GM23338 (cell line): ENCODE results near the gene LNP1. TPM values are rescaled to one million over a fixed set of nuclear protein-coding genes. Genes with fewer than 3 reads are reported as not detected.

ENCODE experiments used
- ATAC-seq: fragments of 200-7000 bp; cut with Tn5 transposase; 3 replicates; pipeline ENCODE4 v1.9.1; 2020
- DNase-seq: peaks from one replicate; pipeline ENCODE4 v3.0.0-alpha.2; 2015; ENCODE audit warnings: low spot score
- H2AFZ ChIP-seq: fragments of 200-600 bp; sonication (generic); 2 replicates; pipeline ENCODE4 v1.8.0; 2016; ENCODE audit warnings: antibody characterized with exemption, mild to moderate bottlenecking, moderate library complexity
- H3F3A ChIP-seq: fragments of 200-600 bp; sonication (generic); replicated peaks from 2 replicates; pipeline ENCODE4 v1.8.0; 2017; ENCODE audit warnings: antibody characterized with exemption, mixed run types, low read depth
- H3K27ac ChIP-seq: fragments of 200-600 bp; sonication (generic); 2 replicates; pipeline ENCODE4 v1.6.1; 2016; ENCODE audit warnings: low read depth
- H3K27me3 ChIP-seq: fragments of 200-600 bp; sonication (generic); 2 replicates; pipeline ENCODE4 v1.8.0; 2016; ENCODE audit warnings: mild to moderate bottlenecking, mixed run types, moderate library complexity; ENCODE audit not compliant: insufficient read depth
- H3K36me3 ChIP-seq: fragments of 200-600 bp; sonication (generic); 2 replicates; pipeline ENCODE4 v1.8.0; 2016; ENCODE audit warnings: mild to moderate bottlenecking; ENCODE audit not compliant: insufficient read depth
- H3K4me1 ChIP-seq: fragments of 200-600 bp; sonication (generic); 2 replicates; pipeline ENCODE4 v1.8.0; 2016; ENCODE audit warnings: mild to moderate bottlenecking, moderate library complexity; ENCODE audit not compliant: insufficient read depth
- H3K4me2 ChIP-seq: fragments of 200-600 bp; sonication (generic); 2 replicates; pipeline ENCODE4 v1.7.1; 2017; ENCODE audit warnings: mixed run types
- H3K4me3 ChIP-seq: fragments of 200-600 bp; sonication (generic); 2 replicates; pipeline ENCODE4 v1.6.1; 2016; ENCODE audit warnings: mixed run types
- H3K79me2 ChIP-seq: fragments of 200-600 bp; sonication (generic); replicated peaks from 2 replicates; pipeline ENCODE4 v1.8.0; 2017; ENCODE audit warnings: mild to moderate bottlenecking; ENCODE audit not compliant: insufficient read depth
- H3K9me2 ChIP-seq: fragments of 200-600 bp; sonication (generic); 2 replicates; pipeline ENCODE4 v1.8.0; 2017; ENCODE audit not compliant: insufficient read depth
- H4K20me1 ChIP-seq: fragments of 200-600 bp; sonication (generic); replicated peaks from 2 replicates; pipeline ENCODE4 v1.8.0; 2017; ENCODE audit warnings: mild to moderate bottlenecking; ENCODE audit not compliant: insufficient read depth
- H3K27ac Mint-ChIP-seq: 2 replicates; pipeline ENCODE4 v1.8.0; 2020; ENCODE audit warnings: inconsistent platforms, mild to moderate bottlenecking, moderate library complexity, mixed read lengths
- H3K27me3 Mint-ChIP-seq: 3 replicates; pipeline ENCODE4 v1.8.0; 2022; ENCODE audit warnings: low read depth, mild to moderate bottlenecking, moderate library complexity, mixed read lengths, inconsistent platforms; ENCODE audit not compliant: insufficient read depth, poor library complexity
- H3K36me3 Mint-ChIP-seq: 3 replicates; pipeline ENCODE4 v1.8.0; 2021; ENCODE audit warnings: low read depth, mild to moderate bottlenecking, inconsistent platforms, moderate library complexity, mixed read lengths
- H3K4me1 Mint-ChIP-seq: 3 replicates; pipeline ENCODE4 v1.8.0; 2020; ENCODE audit warnings: mild to moderate bottlenecking, inconsistent platforms, mixed read lengths
- H3K4me3 Mint-ChIP-seq: 3 replicates; pipeline ENCODE4 v1.8.0; 2021; ENCODE audit warnings: moderate library complexity, mild to moderate bottlenecking, inconsistent platforms, mixed read lengths
- H3K9me3 Mint-ChIP-seq: 3 replicates; pipeline ENCODE4 v1.8.0; 2020; ENCODE audit warnings: moderate library complexity, mild to moderate bottlenecking, inconsistent platforms, mixed read lengths
- CREB1 ChIP-seq: fragments of 250-450 bp; sonication (Bioruptor Pico); IDR thresholded peaks from 2 replicates; pipeline ENCODE4 v1.5.0; 2020; ENCODE audit warnings: low read depth, mild to moderate bottlenecking, moderate library complexity
- CTCF ChIP-seq, 2 experiments: fragments of 200-600 bp in 1 of 2; sonication (generic) in 1 of 2; conservative IDR thresholded peaks; 2 replicates each; pipeline versions ENCODE4 v1.5.1 to v1.6.1; 2016 to 2017; ENCODE audit warnings: antibody characterized with exemption in 2 of 2, low read depth in 2 of 2, mild to moderate bottlenecking in 2 of 2, moderate library complexity in 1 of 2
- EZH2phosphoT487 ChIP-seq: fragments of 200-600 bp; sonication (generic); IDR thresholded peaks from one replicate; pipeline ENCODE4 v1.8.1; 2018; ENCODE audit warnings: antibody characterized with exemption; ENCODE audit not compliant: unreplicated experiment
- JUNB ChIP-seq: IDR thresholded peaks from one replicate; pipeline ENCODE4 v1.6.1; 2016; ENCODE audit warnings: antibody characterized with exemption; ENCODE audit not compliant: unreplicated experiment
- NANOG ChIP-seq: IDR thresholded peaks from 2 replicates; pipeline ENCODE4 v1.6.1; 2016; ENCODE audit warnings: antibody characterized with exemption, borderline replicate concordance
- REST ChIP-seq: IDR thresholded peaks from one replicate; pipeline ENCODE4 v1.6.1; 2018; ENCODE audit warnings: antibody characterized with exemption; ENCODE audit not compliant: unreplicated experiment
- ZNF114 ChIP-seq: fragments of 250-450 bp; sonication (Bioruptor Pico); IDR thresholded peaks from 2 replicates; pipeline ENCODE4 v1.5.0; 2020; ENCODE audit warnings: mild to moderate bottlenecking, moderate library complexity
- ZNF331 ChIP-seq: fragments of 250-450 bp; sonication (Bioruptor Pico); IDR thresholded peaks from 2 replicates; pipeline ENCODE4 v1.5.0; 2020; ENCODE audit warnings: low read depth, mild to moderate bottlenecking, moderate library complexity
- ZNF462 ChIP-seq: fragments of 250-450 bp; sonication (Bioruptor Pico); IDR thresholded peaks from 2 replicates; pipeline ENCODE4 v1.5.0; 2020; ENCODE audit warnings: mild to moderate bottlenecking, moderate library complexity
- polyA plus RNA-seq: library from polyadenylated mRNA; unstranded; fragments of >200 nt; fragmentation: Nextera tagmentation; extraction: Ambion mirVana; gene quantifications from 2 replicates; pipeline ENCODE4 v1.2.1, GENCODE V29; 2016
- total RNA-seq: library from RNA; depleted of rRNA; stranded (reverse); fragments of >200 nt; shearing (Covaris generic); gene quantifications from 2 replicates; pipeline ENCODE4 v1.2.3, GENCODE V29; 2014

The LNP1 gene
- total and polyA plus RNA-seq, 2 experiments from 2014 or later, result 4.7 to 6.7 TPM

- 0 out of 2 replicates have a peak, but pooled peaks cover 3% of the 10 kb centered on the region for H3K79me2 ChIP-seq
- peaks cover 2% of the 10 kb centered on the region for H3K27me3 Mint-ChIP-seq
- no peak overlapping the region for H3K4me3 Mint-ChIP-seq
- no peak overlapping the region for H3K27ac Mint-ChIP-seq
- H3K36me3 Mint-ChIP-seq, result no peaks in the 10 kb centered on the region
- H3K9me3 Mint-ChIP-seq, result no peaks in the 10 kb centered on the region
- H3K4me2 ChIP-seq, result no peak overlapping the region
- H3K4me3 ChIP-seq, result no peak overlapping the region
- H3K27ac ChIP-seq, result no peak overlapping the region
- no peak overlapping the region for H2AFZ ChIP-seq
- DNase-seq (no peak), ATAC-seq (no peak)
- peaks cover 6% of the 10 kb centered on the region; the same call in 1 of the 2 replicates for H3K9me2 ChIP-seq
- no peaks in the 10 kb centered on the region for H3K36me3 ChIP-seq
- H3K4me1 ChIP-seq, result 0 out of 2 replicates have a peak, but pooled peaks cover 2% of the 10 kb centered on the region
- no peaks in the 10 kb centered on the region for H3K27me3 ChIP-seq
- H3K4me1 Mint-ChIP-seq, result peaks cover 7% of the 10 kb centered on the region
- H4K20me1 ChIP-seq, result no peaks in the 10 kb centered on the region
- TF ChIP-seq NANOG, result no peak
- TF ChIP-seq ZNF462, result no peak
- TF ChIP-seq ZNF114 (CRISPR knock-in tag), result no peak
- no peak for TF ChIP-seq CREB1
- no peak for TF ChIP-seq JUNB
- TF ChIP-seq ZNF331 (CRISPR knock-in tag), result no peak
- H3F3A ChIP-seq, result no peaks in the 10 kb centered on the region
Observed at GRCh38 chr3:100496711-100497261, 95.4 kb downstream of the LNP1 start.

GRCh38 chr3:100499651-100500050, 98.3 kb downstream of the LNP1 start:
- H3K36me3 ChIP-seq, result no peaks in the 10 kb centered on the region
- H2AFZ ChIP-seq, result no peak overlapping the region
- no peaks in the 10 kb centered on the region for H3K79me2 ChIP-seq
- no peak for ATAC-seq
- no peaks in the 10 kb centered on the region for H3K36me3 Mint-ChIP-seq
- no peak overlapping the region for H3K4me3 Mint-ChIP-seq
- no peaks in the 10 kb centered on the region for H3K4me1 ChIP-seq
- H3K4me1 Mint-ChIP-seq, result peaks cover 5% of the 10 kb centered on the region
- H3K27ac Mint-ChIP-seq, result no peak overlapping the region
- no peak overlapping the region for H3K4me2 ChIP-seq
- H3K9me2 ChIP-seq, result peaks cover 6% of the 10 kb centered on the region; the same call in 1 of the 2 replicates
- no peak overlapping the region for H3K4me3 ChIP-seq
- H3K27ac ChIP-seq, result no peak overlapping the region
- no peaks in the 10 kb centered on the region for H3K9me3 Mint-ChIP-seq
- no peaks in the 10 kb centered on the region for H3F3A ChIP-seq
- H3K27me3 Mint-ChIP-seq, result peaks cover 2% of the 10 kb centered on the region
- no peaks in the 10 kb centered on the region for H4K20me1 ChIP-seq
- H3K27me3 ChIP-seq, result no peaks in the 10 kb centered on the region
- no peak for DNase-seq
- TF ChIP-seq EZH2phosphoT487, result no peak
- no peak for TF ChIP-seq CTCF (conservative IDR thresholded peaks at IDR 0.05; ENCODE audit: low read depth in 2 of 2)
- no peak for TF ChIP-seq REST
- no peak for TF ChIP-seq ZNF114 (CRISPR knock-in tag)
